H1 (cell line): Measurements from ENCODE around the gene ZFPL1. TPM values are rescaled to one million over a fixed set of nuclear protein-coding genes. Genes with fewer than 3 reads are reported as not detected.

Source experiments
- CTCF ChIA-PET: fragments of 300-600 bp; sonication (Branson Sonifier 250); formaldehyde crosslinking; loops from one replicate; lab custom pipeline; 2021; ENCODE audit not compliant: partially characterized antibody; lab: Charles Lee
- POLR2A ChIA-PET: fragments of 300-600 bp; sonication (Branson Sonifier 250); formaldehyde crosslinking; loops from one replicate; lab custom pipeline; 2021; ENCODE audit warnings: inconsistent platforms; ENCODE audit not compliant: partially characterized antibody; lab: Charles Lee
- DNase-seq, 2 experiments: peaks; one replicate each; pipeline versions ENCODE4 v3.0.0 to v3.0.0-alpha.2; 2010 to 2022; ENCODE audit warnings: low spot score in 2 of 2, low read depth in 1 of 2, mixed read lengths in 1 of 2
- FAIRE-seq: peaks from 2 replicates; lab custom pipeline; 2011; peaks lifted over from hg19 to GRCh38; lab: Jason Lieb, UNC
- H2AFZ ChIP-seq: 2 replicates; pipeline ENCODE4 v1.8.1; 2012; ENCODE audit warnings: low read length, inconsistent platforms
- H2AK5ac ChIP-seq: 2 replicates; pipeline ENCODE4 v1.6.1; 2013; ENCODE audit warnings: low read depth, low read length
- H2BK120ac ChIP-seq: replicated peaks from 2 replicates; pipeline ENCODE3; 2013; ENCODE audit warnings: low read depth, low read length, inconsistent platforms
- H2BK12ac ChIP-seq: 2 replicates; pipeline ENCODE4 v1.6.1; 2013; ENCODE audit warnings: low read depth, low read length
- H2BK15ac ChIP-seq: 2 replicates; pipeline ENCODE4 v1.6.1; 2013; ENCODE audit warnings: low read length
- H2BK20ac ChIP-seq: 2 replicates; pipeline ENCODE4 v1.6.1; 2013; ENCODE audit warnings: low read length
- H2BK5ac ChIP-seq: 2 replicates; pipeline ENCODE4 v1.6.1; 2013; ENCODE audit warnings: low read depth, low read length
- H3K14ac ChIP-seq: 2 replicates; pipeline ENCODE4 v1.6.1; 2013; ENCODE audit warnings: inconsistent platforms; ENCODE audit not compliant: insufficient read length
- H3K18ac ChIP-seq: 2 replicates; pipeline ENCODE4 v1.6.1; 2013; ENCODE audit warnings: low read length; ENCODE audit errors: extremely low read depth
- H3K23ac ChIP-seq: 2 replicates; pipeline ENCODE4 v1.6.1; 2013; ENCODE audit warnings: inconsistent platforms; ENCODE audit not compliant: insufficient read length
- H3K23me2 ChIP-seq: 2 replicates; pipeline ENCODE4 v1.6.1; 2013; ENCODE audit warnings: low read depth, low read length
- H3K27ac ChIP-seq: 2 replicates; pipeline ENCODE4 v1.6.1; 2011; ENCODE audit warnings: low read depth, low read length, inconsistent platforms
- H3K27me3 ChIP-seq, 4 experiments: replicated peaks in 1 of 4; 1 replicate in 1 of 4; 2 replicates in 3 of 4; pipeline versions ENCODE4 v1.6.1 to v1.8.1; 2011 to 2013; ENCODE audit warnings: low read length in 3 of 4, mild to moderate bottlenecking in 3 of 4, inconsistent platforms in 2 of 4, mixed read lengths in 2 of 4, moderate library complexity in 1 of 4; ENCODE audit not compliant: control insufficient read depth in 3 of 4, insufficient read depth in 3 of 4; ENCODE audit errors: extremely low read depth in 1 of 4
- H3K36me3 ChIP-seq, 4 experiments: 2 replicates each; pipeline versions ENCODE4 v1.6.1 to v1.8.1; 2011 to 2013; ENCODE audit warnings: mild to moderate bottlenecking in 4 of 4, low read length in 3 of 4, moderate library complexity in 2 of 4, control low read depth in 1 of 4, inconsistent platforms in 1 of 4; ENCODE audit not compliant: insufficient read depth in 4 of 4, control insufficient read depth in 2 of 4
- H3K4ac ChIP-seq: replicated peaks from 2 replicates; pipeline ENCODE3; 2013; ENCODE audit warnings: low read length, low read depth, mixed read lengths, inconsistent platforms; ENCODE audit not compliant: insufficient read length
- H3K4me1 ChIP-seq, 4 experiments: replicated peaks in 1 of 4; 1 replicate in 1 of 4; 2 replicates in 3 of 4; pipeline versions ENCODE4 v1.6.1 to v1.8.1; 2011 to 2013; ENCODE audit warnings: low read length in 3 of 4, inconsistent platforms in 2 of 4, mixed read lengths in 1 of 4; ENCODE audit not compliant: insufficient read depth in 4 of 4, control insufficient read depth in 3 of 4
- H3K4me2 ChIP-seq, 2 experiments: 2 replicates each; pipeline versions ENCODE4 v1.6.1 to v1.8.1; 2011 to 2013; ENCODE audit warnings: low read depth in 2 of 2, low read length in 2 of 2, control low read depth in 1 of 2, inconsistent platforms in 1 of 2, mild to moderate bottlenecking in 1 of 2; ENCODE audit not compliant: insufficient read depth in 1 of 2
- H3K4me3 ChIP-seq, 4 experiments: fragments of 200-600, 300-600 bp in 1 of 4; sonication (generic), shearing (Covaris generic), sonication (Bioruptor Twin) in 1 of 4; 2 replicates each; pipeline versions ENCODE4 v1.5.1 to v1.8.1; 2011 to 2016; ENCODE audit warnings: low read length in 4 of 4, low read depth in 3 of 4, control low read depth in 2 of 4, inconsistent platforms in 2 of 4, mild to moderate bottlenecking in 2 of 4, mixed read lengths in 1 of 4, moderate library complexity in 1 of 4; ENCODE audit not compliant: insufficient read depth in 2 of 4; ENCODE audit errors: extremely low read depth in 1 of 4
- H3K56ac ChIP-seq: replicated peaks from 2 replicates; pipeline ENCODE3; 2013; ENCODE audit warnings: low read depth, mild to moderate bottlenecking, mixed read lengths, low read length, inconsistent platforms; ENCODE audit not compliant: insufficient read length
- H3K79me1 ChIP-seq: 2 replicates; pipeline ENCODE4 v1.6.1; 2013; ENCODE audit warnings: low read depth, low read length, control low read depth
- H3K79me2 ChIP-seq, 2 experiments: 2 replicates each; pipeline versions ENCODE4 v1.6.1 to v1.8.1; 2012 to 2013; ENCODE audit warnings: low read length in 2 of 2, mild to moderate bottlenecking in 2 of 2, inconsistent platforms in 1 of 2; ENCODE audit not compliant: insufficient read depth in 2 of 2, control insufficient read depth in 1 of 2
- H3K9ac ChIP-seq, 4 experiments: replicated peaks in 1 of 4; 1 replicate in 1 of 4; 2 replicates in 3 of 4; pipeline versions ENCODE4 v1.6.1 to v1.8.1; 2011 to 2013; ENCODE audit warnings: low read depth in 3 of 4, low read length in 3 of 4, control low read depth in 2 of 4, mild to moderate bottlenecking in 2 of 4, moderate library complexity in 2 of 4, inconsistent platforms in 1 of 4; ENCODE audit errors: extremely low read depth in 1 of 4
- H3K9me3 ChIP-seq, 2 experiments: 2 replicates each; pipeline versions ENCODE4 v1.6.1 to v1.8.1; 2012 to 2013; ENCODE audit warnings: mild to moderate bottlenecking in 2 of 2, moderate library complexity in 2 of 2, control low read depth in 1 of 2, inconsistent platforms in 1 of 2, low read depth in 1 of 2, low read length in 1 of 2, mixed read lengths in 1 of 2; ENCODE audit not compliant: insufficient read depth in 2 of 2
- H4K20me1 ChIP-seq, 2 experiments: replicated peaks in 1 of 2; 2 replicates each; pipeline versions ENCODE3 to v1.8.1; 2011 to 2013; ENCODE audit warnings: inconsistent platforms in 2 of 2, low read length in 2 of 2, mild to moderate bottlenecking in 1 of 2; ENCODE audit not compliant: insufficient read depth in 2 of 2, control insufficient read depth in 1 of 2
- H4K5ac ChIP-seq: 2 replicates; pipeline ENCODE4 v1.6.1; 2013; ENCODE audit warnings: low read length, low read depth, mixed read lengths, inconsistent platforms; ENCODE audit not compliant: insufficient read length
- H4K8ac ChIP-seq: 2 replicates; pipeline ENCODE4 v1.8.0; 2013; ENCODE audit warnings: mild to moderate bottlenecking, moderate library complexity, low read length, inconsistent platforms; ENCODE audit not compliant: insufficient read depth; ENCODE audit errors: extremely low read depth
- H4K91ac ChIP-seq: replicated peaks from 2 replicates; pipeline ENCODE3; 2013; ENCODE audit warnings: low read length, mixed read lengths, inconsistent platforms; ENCODE audit not compliant: insufficient read length
- EP300 ChIP-seq, 2 experiments: IDR thresholded peaks; 1 replicate in 1 of 2; 2 replicates in 1 of 2; pipeline ENCODE4 v1.6.1; 2011 to 2012; ENCODE audit warnings: low read depth in 2 of 2, low read length in 2 of 2, mild to moderate bottlenecking in 2 of 2, borderline replicate concordance in 1 of 2, inconsistent platforms in 1 of 2, moderate library complexity in 1 of 2
- KDM5A ChIP-seq: fragments of 200-600 bp; IDR thresholded peaks from 2 replicates; pipeline ENCODE4 v1.7.1; 2012; ENCODE audit warnings: mild to moderate bottlenecking, low read length, inconsistent platforms, mixed read lengths
- WGBS, 2 experiments: shearing (Covaris generic) in 1 of 2; methylation state at CpG; one replicate each; pipeline versions ENCODE4 v1.1.6 to v1.1.7; 2013 to 2015; ENCODE audit warnings: low lambda C conversion rate in 2 of 2, mixed read lengths in 2 of 2, inconsistent platforms in 1 of 2, low coverage in 1 of 2, missing lambda C conversion rate in 1 of 2; ENCODE audit not compliant: insufficient replicate concordance in 2 of 2, insufficient coverage in 1 of 2, insufficient read length in 1 of 2; ENCODE audit errors: extremely low coverage in 1 of 2, missing lambda C conversion rate in 1 of 2; 5-methylcytosine and 5-hydroxymethylcytosine counted together
- polyA plus RNA-seq, 7 experiments: library from polyadenylated mRNA; depleted of rRNA in 3 of 7; stranded (reverse) in 5 of 7; unstranded in 2 of 7; fragments of >200 nt in 5 of 7; fragments of 200-250 nt in 2 of 7; gene quantifications; 1 replicate in 5 of 7; 2 replicates in 1 of 7; 4 replicates in 1 of 7; pipeline versions ENCODE4 v1.2.1 to v1.2.3, GENCODE V29; 2011 to 2013; ENCODE audit warnings: missing spikeins in 2 of 7, mixed read lengths in 2 of 7
- total RNA-seq: library from RNA; stranded (reverse); fragmentation: NEBNext Ultra II Directional; extraction: Animal tissue kit (Norgen Biotek cat#: 25700); gene quantifications from 2 replicates; pipeline ENCODE4 v1.2.1, GENCODE V29; 2021

The ZFPL1 gene
- total and polyA plus RNA-seq, 2 of the 8 experiments (the other 6 are each of a cell fraction or from before 2014, with no cell fraction given) = 21.5 to 76.8 TPM

- H3K27me3 ChIP-seq = no peaks in the 10 kb centered on the region
- peaks cover 0 to 4% of the 10 kb centered on the region in 2 experiments; a peak in 1 of 4 replicates for H3K79me2 ChIP-seq
- TF ChIP-seq EP300 (IDR thresholded peaks at IDR 0.05; ENCODE audit: borderline replicate concordance in 1 of 2, low read depth in 2 of 2, low read length in 2 of 2) (no peak), KDM5A (no peak)
- H2BK20ac ChIP-seq = no peak overlapping the region
- peaks cover 13% of the 10 kb centered on the region; the same call in 1 of the 2 replicates for H3K79me1 ChIP-seq
- no peak overlapping the region for H3K4ac ChIP-seq
- WGBS, 2 experiments = 85% methylated on average over 4 of the region's 4 CpGs; no CpG with 5 or more reads in 1 of the 2 experiments
- no peak overlapping the region for H4K91ac ChIP-seq
- no peaks in the 10 kb centered on the region for H3K9me3 ChIP-seq
- H2BK12ac ChIP-seq = no peak overlapping the region
- H3K4me3 ChIP-seq = no peak overlapping the region
- H4K5ac ChIP-seq = no peak overlapping the region
- no peak overlapping the region for H2BK15ac ChIP-seq
- FAIRE-seq (no peak), DNase-seq (no peak)
- peaks cover 2 to 14% (median 11%) of the 10 kb centered on the region in 4 experiments; a peak in 6 of 8 replicates for H3K36me3 ChIP-seq
- H2BK120ac ChIP-seq = no peak overlapping the region
- no peak overlapping the region for H4K8ac ChIP-seq
- H4K20me1 ChIP-seq = no peaks in the 10 kb centered on the region
- no peak overlapping the region for H3K18ac ChIP-seq
- H3K4me2 ChIP-seq = no peak overlapping the region
- H3K23ac ChIP-seq = no peak overlapping the region
- ChIA-PET CTCF (interaction anchor here (1.2 to 2.2 kb wide), 6 partner anchors 12 to 91 kb away, joined by 3 to 9 read pairs (median 4); partner anchors contain the start of gene TM7SF2), POLR2A (interaction anchor here (1.1 to 16.8 kb wide), 6 partner anchors 8 to 47 kb away, joined by 3 to 230 read pairs (median 28); partner anchors contain the start of genes CDCA5, FAU, MRPL49 and TM7SF2)
- no peak overlapping the region for H3K14ac ChIP-seq
- H3K56ac ChIP-seq = no peak overlapping the region
- no peak overlapping the region for H2AK5ac ChIP-seq
- no peak overlapping the region for H3K9ac ChIP-seq
- no peak overlapping the region for H3K27ac ChIP-seq
- H3K4me1 ChIP-seq = peaks cover 0 to 3% (median 1%) of the 10 kb centered on the region in 4 experiments; a peak in 4 of 7 replicates
- H2AFZ ChIP-seq = no peak overlapping the region
- H2BK5ac ChIP-seq = no peak overlapping the region
- H3K23me2 ChIP-seq = peaks cover under 1% of the 10 kb centered on the region
Measured at GRCh38 chr11:65089621-65090020, 5.6 kb downstream of the ZFPL1 start.
